Endothelial cell of umbilical vein (primary cell): ENCODE measurements around the gene MS4A8. TPM values are rescaled to one million over a fixed set of nuclear protein-coding genes. Genes with fewer than 3 reads are reported as not detected.

Experiments used
- BruUV-seq: library from RNA; stranded (reverse); fragments of 400-500 nt; replicated peaks from 2 replicates; lab custom pipeline; 2021; lab: Mats Ljungman, UMichigan
- CTCF ChIA-PET: fragments of 300-600, 350-600 bp; sonication (Branson Sonifier 250); formaldehyde crosslinking; loops from one replicate; lab custom pipeline; 2021; ENCODE audit warnings: antibody characterized with exemption, inconsistent platforms; lab: Charles Lee
- POLR2A ChIA-PET: fragments of 300-600, 350-600 bp; sonication (Branson Sonifier 250); formaldehyde crosslinking; loops from one replicate; lab custom pipeline; 2021; ENCODE audit warnings: antibody characterized with exemption, inconsistent platforms; lab: Charles Lee
- DNase-seq: peaks from one replicate; pipeline ENCODE4 v3.0.0-alpha.2; 2011; ENCODE audit warnings: low read depth, low spot score
- FAIRE-seq: peaks from 2 replicates; lab custom pipeline; 2011; peaks lifted over from hg19 to GRCh38; lab: Jason Lieb, UNC
- H2AFZ ChIP-seq: 2 replicates; pipeline ENCODE4 v1.6.0; 2012; ENCODE audit warnings: low read depth, low read length, control low read depth, inconsistent platforms
- H3K27ac ChIP-seq: 2 replicates; pipeline ENCODE4 v1.5.1; 2011; ENCODE audit warnings: low read depth, mild to moderate bottlenecking, control low read depth, low read length, moderate library complexity; ENCODE audit not compliant: insufficient read depth
- H3K27me3 ChIP-seq, 2 experiments: 2 replicates each; pipeline versions ENCODE4 v1.6.0 to v1.6.1; 2011; ENCODE audit warnings: low read length in 2 of 2, mixed read lengths in 1 of 2; ENCODE audit not compliant: control insufficient read depth in 2 of 2, insufficient read depth in 2 of 2
- H3K36me3 ChIP-seq, 2 experiments: 2 replicates in 1 of 2; 3 replicates in 1 of 2; pipeline ENCODE4 v1.5.1; 2011; ENCODE audit warnings: low read length in 2 of 2, mild to moderate bottlenecking in 1 of 2, moderate library complexity in 1 of 2; ENCODE audit not compliant: control insufficient read depth in 2 of 2, insufficient read depth in 2 of 2; ENCODE audit errors: extremely low read depth in 1 of 2
- H3K4me1 ChIP-seq: 3 replicates; pipeline ENCODE4 v1.5.1; 2011; ENCODE audit warnings: mild to moderate bottlenecking, low read length; ENCODE audit not compliant: control insufficient read depth, insufficient read depth; ENCODE audit errors: extremely low read depth
- H3K4me2 ChIP-seq: 2 replicates; pipeline ENCODE4 v1.6.1; 2011; ENCODE audit warnings: low read length, control low read depth, mixed read lengths; ENCODE audit not compliant: insufficient read depth
- H3K4me3 ChIP-seq, 3 experiments: fragments of 200-600 bp in 1 of 3; sonication (generic), shearing (Covaris generic) in 1 of 3; replicated peaks in 1 of 3; 2 replicates each; pipeline ENCODE4 v1.5.1; 2011 to 2016; ENCODE audit warnings: control low read depth in 3 of 3, low read length in 3 of 3, mild to moderate bottlenecking in 2 of 3, inconsistent platforms in 1 of 3, low read depth in 1 of 3, moderate library complexity in 1 of 3; ENCODE audit not compliant: insufficient read depth in 1 of 3
- H3K79me2 ChIP-seq: 2 replicates; pipeline ENCODE4 v1.6.0; 2012; ENCODE audit warnings: low read length, inconsistent platforms; ENCODE audit not compliant: control insufficient read depth, insufficient read depth
- H3K9ac ChIP-seq: replicated peaks from 2 replicates; pipeline ENCODE3; 2011; ENCODE audit warnings: low read length, control low read depth; ENCODE audit not compliant: insufficient read depth; ENCODE audit errors: extremely low read depth
- H3K9me1 ChIP-seq: replicated peaks from 3 replicates; pipeline ENCODE4 v1.6.0; 2011; ENCODE audit warnings: mild to moderate bottlenecking, low read length; ENCODE audit not compliant: control insufficient read depth, insufficient read depth; ENCODE audit errors: extremely low read depth
- H3K9me3 ChIP-seq: replicated peaks from 2 replicates; pipeline ENCODE4 v1.5.1; 2012; ENCODE audit warnings: low read length, inconsistent platforms; ENCODE audit not compliant: control insufficient read depth, insufficient read depth
- H4K20me1 ChIP-seq: replicated peaks from 2 replicates; pipeline ENCODE3; 2011; ENCODE audit warnings: mild to moderate bottlenecking, low read length; ENCODE audit not compliant: control insufficient read depth, insufficient read depth; ENCODE audit errors: extremely low read depth
- EZH2 ChIP-seq: IDR thresholded peaks from 2 replicates; pipeline ENCODE4 v1.6.1; 2012; ENCODE audit warnings: borderline replicate concordance, low read depth, mild to moderate bottlenecking, moderate library complexity, low read length, inconsistent platforms; ENCODE audit not compliant: severe bottlenecking
- FOS ChIP-seq: IDR thresholded peaks from 2 replicates; pipeline ENCODE4 v1.6.1; 2011; ENCODE audit warnings: mild to moderate bottlenecking, low read length, moderate library complexity, borderline replicate concordance; ENCODE audit not compliant: insufficient read depth
- GATA2 ChIP-seq: IDR thresholded peaks from 2 replicates; pipeline ENCODE4 v1.7.0; 2011; ENCODE audit warnings: low read depth, mild to moderate bottlenecking, moderate library complexity, mixed read lengths, low read length; ENCODE audit not compliant: insufficient read length, insufficient read depth
- JUN ChIP-seq: IDR thresholded peaks from 2 replicates; pipeline ENCODE4 v1.6.1; 2011; ENCODE audit warnings: borderline replicate concordance, low read depth; ENCODE audit not compliant: insufficient read length, insufficient read depth
- MYC ChIP-seq: IDR thresholded peaks from one replicate; pipeline ENCODE4 v1.6.1; 2011; ENCODE audit warnings: mild to moderate bottlenecking, low read depth, low read length
- POLR2A ChIP-seq: IDR thresholded peaks from 2 replicates; pipeline ENCODE4 v1.6.1; 2012; ENCODE audit warnings: low read depth, mild to moderate bottlenecking, control low read depth, low read length
- POLR2AphosphoS5 ChIP-seq: IDR thresholded peaks from 2 replicates; pipeline ENCODE4 v1.6.1; 2012; ENCODE audit warnings: low read depth, mild to moderate bottlenecking, control low read depth, low read length, moderate library complexity; ENCODE audit not compliant: insufficient read depth
- dilution Hi-C: fragments of 300-500 bp; cut with MboI; formaldehyde crosslinking; loops from one replicate; pipeline ENCODE4 v1.15.0; 2019; ENCODE audit warnings: low sequenced_read_pairs; ENCODE audit not compliant: extremely low pct_ligation_motif_present
- intact Hi-C: fragments of 100-400 bp; cut with micrococcal nuclease; formaldehyde crosslinking; loops from one replicate; pipeline ENCODE4 v1.10.0; 2022
- polyA plus RNA-seq, 4 experiments: library from polyadenylated mRNA; depleted of rRNA in 3 of 4; stranded (reverse) in 3 of 4; unstranded in 1 of 4; fragments of >200 nt; gene quantifications; 2 replicates each; pipeline versions ENCODE4 v1.2.1 to v1.2.3, GENCODE V29; 2011 to 2012; ENCODE audit warnings: missing spikeins in 1 of 4
- total RNA-seq: library from RNA; stranded (reverse); gene quantifications from 2 replicates; pipeline ENCODE4 v1.2.3, GENCODE V29; 2021
- TF ChIP-seq, protein P1 (sequence below): IDR thresholded peaks from 2 replicates; pipeline ENCODE4 v1.6.1; 2011; ENCODE audit not compliant: insufficient read depth, insufficient read length
- TF ChIP-seq, protein P2 (sequence below), 2 donors: IDR thresholded peaks; 1 replicate in 1 of 2; 2 replicates in 1 of 2; pipeline ENCODE4 v1.5.1; 2011; ENCODE audit warnings: low read length in 2 of 2, mild to moderate bottlenecking in 2 of 2, moderate library complexity in 2 of 2, control low read depth in 1 of 2, inconsistent platforms in 1 of 2, low read depth in 1 of 2; ENCODE audit not compliant: insufficient read depth in 1 of 2; ENCODE audit errors: extremely low read depth in 1 of 2

Gene MS4A8
- total and polyA plus RNA-seq, 2 donors (not counting 3 experiments of a cell fraction or from before 2014, with no cell fraction given), result not detected

DNA sequence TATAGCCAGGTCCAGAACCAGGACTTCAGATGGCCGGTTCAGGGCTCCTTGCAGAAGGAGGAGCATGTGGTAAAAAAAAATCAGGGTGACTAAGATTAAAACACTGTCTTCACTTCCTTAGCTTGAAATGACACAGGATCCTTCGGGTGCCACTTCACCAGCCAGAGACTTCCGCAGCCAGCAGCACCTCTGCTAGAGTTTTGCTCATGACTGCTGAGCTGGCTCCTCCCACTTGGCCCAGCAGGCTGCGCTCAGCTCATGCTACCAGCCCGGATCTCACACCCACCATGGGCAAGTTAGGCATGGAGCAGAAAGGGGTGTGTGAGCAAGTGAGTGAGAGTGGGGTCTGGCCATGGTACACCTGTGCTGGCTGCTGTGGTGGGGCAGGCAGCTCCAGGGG lies 18.5 kb downstream of the MS4A8 start:
- no TSS peak for BruUV-seq
- H3K4me1 ChIP-seq, result no peaks in the 10 kb centered on the region
- no peak for TF ChIP-seq POLR2A
- TF ChIP-seq, protein P1, sequence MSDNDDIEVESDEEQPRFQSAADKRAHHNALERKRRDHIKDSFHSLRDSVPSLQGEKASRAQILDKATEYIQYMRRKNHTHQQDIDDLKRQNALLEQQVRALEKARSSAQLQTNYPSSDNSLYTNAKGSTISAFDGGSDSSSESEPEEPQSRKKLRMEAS, result no peak
- TF ChIP-seq, protein P2, sequence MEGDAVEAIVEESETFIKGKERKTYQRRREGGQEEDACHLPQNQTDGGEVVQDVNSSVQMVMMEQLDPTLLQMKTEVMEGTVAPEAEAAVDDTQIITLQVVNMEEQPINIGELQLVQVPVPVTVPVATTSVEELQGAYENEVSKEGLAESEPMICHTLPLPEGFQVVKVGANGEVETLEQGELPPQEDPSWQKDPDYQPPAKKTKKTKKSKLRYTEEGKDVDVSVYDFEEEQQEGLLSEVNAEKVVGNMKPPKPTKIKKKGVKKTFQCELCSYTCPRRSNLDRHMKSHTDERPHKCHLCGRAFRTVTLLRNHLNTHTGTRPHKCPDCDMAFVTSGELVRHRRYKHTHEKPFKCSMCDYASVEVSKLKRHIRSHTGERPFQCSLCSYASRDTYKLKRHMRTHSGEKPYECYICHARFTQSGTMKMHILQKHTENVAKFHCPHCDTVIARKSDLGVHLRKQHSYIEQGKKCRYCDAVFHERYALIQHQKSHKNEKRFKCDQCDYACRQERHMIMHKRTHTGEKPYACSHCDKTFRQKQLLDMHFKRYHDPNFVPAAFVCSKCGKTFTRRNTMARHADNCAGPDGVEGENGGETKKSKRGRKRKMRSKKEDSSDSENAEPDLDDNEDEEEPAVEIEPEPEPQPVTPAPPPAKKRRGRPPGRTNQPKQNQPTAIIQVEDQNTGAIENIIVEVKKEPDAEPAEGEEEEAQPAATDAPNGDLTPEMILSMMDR (IDR thresholded peaks at IDR 0.05; ENCODE audit: extremely low read depth in 1 of 2, insufficient read depth in 1 of 2, low read depth in 1 of 2, low read length in 2 of 2), result no peak
- TF ChIP-seq FOS, result no peak
- no peak for TF ChIP-seq GATA2
- no peak for TF ChIP-seq MYC
- no peak for TF ChIP-seq EZH2
- no peak for TF ChIP-seq POLR2AphosphoS5
- no peak for TF ChIP-seq JUN
- H3K9me1 ChIP-seq, result no peaks in the 10 kb centered on the region
- H3K36me3 ChIP-seq, result no peaks in the 10 kb centered on the region
- no peak overlapping the region for H3K27ac ChIP-seq
- no peak overlapping the region for H3K9ac ChIP-seq
- no peak overlapping the region for H2AFZ ChIP-seq
- no peak for FAIRE-seq
- H3K4me3 ChIP-seq, result no peak overlapping the region
- no peaks in the 10 kb centered on the region for H3K27me3 ChIP-seq
- H3K4me2 ChIP-seq, result no peak overlapping the region
- intact Hi-C loops (no loop called here), dilution Hi-C loops (no loop called here)
- POLR2A ChIA-PET, result no interaction called here
- no peaks in the 10 kb centered on the region for H4K20me1 ChIP-seq
- no peaks in the 10 kb centered on the region for H3K79me2 ChIP-seq
- CTCF ChIA-PET, result no interaction called here
- DNase-seq, result no peak
- no peaks in the 10 kb centered on the region for H3K9me3 ChIP-seq
